Panc1 (cell line): ENCODE measurements around the gene TRPM1.

ENCODE experiments used
- POLR2AphosphoS5 ChIP-seq: IDR thresholded peaks from 2 replicates; pipeline ENCODE4 v1.6.1; 2012; ENCODE audit warnings: mild to moderate bottlenecking, low read depth, low read length, moderate library complexity
- TF ChIP-seq, protein P1 (sequence below): fragments of 450-650 bp; IDR thresholded peaks from 2 replicates; pipeline ENCODE4 v1.5.1; 2017; ENCODE audit warnings: mild to moderate bottlenecking
- TF ChIP-seq, protein P2 (sequence below), 2 experiments: IDR thresholded peaks; 2 replicates each; pipeline ENCODE4 v1.6.1; 2011 to 2012; ENCODE audit warnings: low read depth in 2 of 2, control low read depth in 1 of 2, low read length in 1 of 2, mild to moderate bottlenecking in 1 of 2, moderate library complexity in 1 of 2; ENCODE audit not compliant: insufficient read depth in 1 of 2

DNA sequence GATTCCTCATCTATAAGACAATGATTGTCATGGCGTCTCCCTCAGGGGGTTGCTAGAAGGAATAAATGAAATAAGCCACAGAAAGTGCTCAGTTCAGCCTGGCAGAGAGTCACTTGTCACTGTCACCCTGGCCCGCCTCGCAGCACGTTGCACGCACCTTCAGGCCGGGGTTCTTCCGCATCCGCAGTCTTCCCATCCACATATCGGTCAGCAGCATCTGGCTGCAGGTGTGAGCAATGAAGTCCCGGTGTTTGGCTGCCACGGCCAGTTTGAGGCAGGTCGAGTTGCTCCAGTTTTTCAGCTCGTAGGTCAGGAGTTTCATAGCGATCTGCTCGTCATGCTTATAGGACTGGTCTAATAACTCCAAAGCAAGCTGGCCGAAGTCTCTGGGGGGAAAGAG lies 61.6 kb downstream of the TRPM1 start:
- TF ChIP-seq, protein P1, sequence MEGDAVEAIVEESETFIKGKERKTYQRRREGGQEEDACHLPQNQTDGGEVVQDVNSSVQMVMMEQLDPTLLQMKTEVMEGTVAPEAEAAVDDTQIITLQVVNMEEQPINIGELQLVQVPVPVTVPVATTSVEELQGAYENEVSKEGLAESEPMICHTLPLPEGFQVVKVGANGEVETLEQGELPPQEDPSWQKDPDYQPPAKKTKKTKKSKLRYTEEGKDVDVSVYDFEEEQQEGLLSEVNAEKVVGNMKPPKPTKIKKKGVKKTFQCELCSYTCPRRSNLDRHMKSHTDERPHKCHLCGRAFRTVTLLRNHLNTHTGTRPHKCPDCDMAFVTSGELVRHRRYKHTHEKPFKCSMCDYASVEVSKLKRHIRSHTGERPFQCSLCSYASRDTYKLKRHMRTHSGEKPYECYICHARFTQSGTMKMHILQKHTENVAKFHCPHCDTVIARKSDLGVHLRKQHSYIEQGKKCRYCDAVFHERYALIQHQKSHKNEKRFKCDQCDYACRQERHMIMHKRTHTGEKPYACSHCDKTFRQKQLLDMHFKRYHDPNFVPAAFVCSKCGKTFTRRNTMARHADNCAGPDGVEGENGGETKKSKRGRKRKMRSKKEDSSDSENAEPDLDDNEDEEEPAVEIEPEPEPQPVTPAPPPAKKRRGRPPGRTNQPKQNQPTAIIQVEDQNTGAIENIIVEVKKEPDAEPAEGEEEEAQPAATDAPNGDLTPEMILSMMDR, result no peak
- TF ChIP-seq POLR2AphosphoS5, result no peak
- TF ChIP-seq, protein P2, sequence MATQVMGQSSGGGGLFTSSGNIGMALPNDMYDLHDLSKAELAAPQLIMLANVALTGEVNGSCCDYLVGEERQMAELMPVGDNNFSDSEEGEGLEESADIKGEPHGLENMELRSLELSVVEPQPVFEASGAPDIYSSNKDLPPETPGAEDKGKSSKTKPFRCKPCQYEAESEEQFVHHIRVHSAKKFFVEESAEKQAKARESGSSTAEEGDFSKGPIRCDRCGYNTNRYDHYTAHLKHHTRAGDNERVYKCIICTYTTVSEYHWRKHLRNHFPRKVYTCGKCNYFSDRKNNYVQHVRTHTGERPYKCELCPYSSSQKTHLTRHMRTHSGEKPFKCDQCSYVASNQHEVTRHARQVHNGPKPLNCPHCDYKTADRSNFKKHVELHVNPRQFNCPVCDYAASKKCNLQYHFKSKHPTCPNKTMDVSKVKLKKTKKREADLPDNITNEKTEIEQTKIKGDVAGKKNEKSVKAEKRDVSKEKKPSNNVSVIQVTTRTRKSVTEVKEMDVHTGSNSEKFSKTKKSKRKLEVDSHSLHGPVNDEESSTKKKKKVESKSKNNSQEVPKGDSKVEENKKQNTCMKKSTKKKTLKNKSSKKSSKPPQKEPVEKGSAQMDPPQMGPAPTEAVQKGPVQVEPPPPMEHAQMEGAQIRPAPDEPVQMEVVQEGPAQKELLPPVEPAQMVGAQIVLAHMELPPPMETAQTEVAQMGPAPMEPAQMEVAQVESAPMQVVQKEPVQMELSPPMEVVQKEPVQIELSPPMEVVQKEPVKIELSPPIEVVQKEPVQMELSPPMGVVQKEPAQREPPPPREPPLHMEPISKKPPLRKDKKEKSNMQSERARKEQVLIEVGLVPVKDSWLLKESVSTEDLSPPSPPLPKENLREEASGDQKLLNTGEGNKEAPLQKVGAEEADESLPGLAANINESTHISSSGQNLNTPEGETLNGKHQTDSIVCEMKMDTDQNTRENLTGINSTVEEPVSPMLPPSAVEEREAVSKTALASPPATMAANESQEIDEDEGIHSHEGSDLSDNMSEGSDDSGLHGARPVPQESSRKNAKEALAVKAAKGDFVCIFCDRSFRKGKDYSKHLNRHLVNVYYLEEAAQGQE (IDR thresholded peaks at IDR 0.05; ENCODE audit: insufficient read depth in 1 of 2, low read depth in 2 of 2, low read length in 1 of 2), result no peak
